GM12878 (cell line): ENCODE measurements around the gene CDKN1C. TPM values are rescaled to one million over a fixed set of nuclear protein-coding genes. Genes with fewer than 3 reads are reported as not detected.

Experiments used
- ATAC-seq: fragments of 200-7000 bp; cut with Tn5 transposase; 3 replicates; pipeline ENCODE4 v1.9.1; 2020; ENCODE audit warnings: mild to moderate bottlenecking, moderate library complexity
- BruUV-seq: library from RNA; stranded (reverse); fragments of 400-500 nt; replicated peaks from 2 replicates; lab custom pipeline; 2021; lab: Mats Ljungman, UMichigan
- CTCF ChIA-PET: fragments of 300-600 bp; sonication (Branson Sonifier 250); formaldehyde crosslinking; extraction: SDS; loops from one replicate; lab custom pipeline; 2021; ENCODE audit warnings: inconsistent platforms; lab: Yijun Ruan, JAX
- POLR2A ChIA-PET: fragments of 350-600 bp; formaldehyde crosslinking; extraction: SDS; loops from one replicate; lab custom pipeline; 2021; ENCODE audit warnings: inconsistent platforms; lab: Charles Lee
- RAD21 ChIA-PET: fragments of 300-600 bp; sonication (Branson Sonifier 250); formaldehyde crosslinking; loops from one replicate; lab custom pipeline; 2023; ENCODE audit warnings: antibody characterized with exemption; ENCODE audit not compliant: unreplicated experiment; lab: Charles Lee
- SMC1A ChIA-PET: fragments of 300-600 bp; sonication (Branson Sonifier 250); formaldehyde crosslinking; loops from one replicate; lab custom pipeline; 2023; ENCODE audit not compliant: unreplicated experiment, uncharacterized antibody; lab: Charles Lee
- DNase-seq: peaks from one replicate; pipeline ENCODE4 v3.0.0-alpha.2; 2011; ENCODE audit warnings: low read depth, low spot score
- FAIRE-seq: peaks from 3 replicates; lab custom pipeline; 2011; peaks lifted over from hg19 to GRCh38; lab: Jason Lieb, UNC
- H2AFZ ChIP-seq: 2 replicates; pipeline ENCODE4 v1.6.0; 2011; ENCODE audit warnings: low read depth, low read length, control low read depth; ENCODE audit not compliant: control insufficient read depth
- H3K27ac ChIP-seq: 2 replicates; pipeline ENCODE4 v1.5.1; 2011; ENCODE audit warnings: control low read depth; ENCODE audit not compliant: control insufficient read depth, insufficient read depth
- H3K27me3 ChIP-seq, 2 experiments: replicated peaks in 1 of 2; 2 replicates each; pipeline versions ENCODE4 v1.6.0 to v1.6.1; 2011; ENCODE audit warnings: low read length in 1 of 2; ENCODE audit not compliant: control insufficient read depth in 2 of 2, insufficient read depth in 2 of 2
- H3K36me3 ChIP-seq, 2 experiments: 2 replicates each; pipeline ENCODE4 v1.5.1; 2011; ENCODE audit warnings: low read length in 1 of 2; ENCODE audit not compliant: control insufficient read depth in 2 of 2, insufficient read depth in 2 of 2
- H3K4me1 ChIP-seq: 2 replicates; pipeline ENCODE4 v1.6.1; 2011; ENCODE audit warnings: mild to moderate bottlenecking, low read length, moderate library complexity, mixed read lengths; ENCODE audit not compliant: control insufficient read depth, insufficient read depth
- H3K4me2 ChIP-seq: 2 replicates; pipeline ENCODE4 v1.6.0; 2011; ENCODE audit warnings: control low read depth; ENCODE audit not compliant: control insufficient read depth, insufficient read depth
- H3K4me3 ChIP-seq: fragments of 200-600 bp; sonication (generic); 2 replicates; pipeline ENCODE4 v1.5.1; 2016
- H3K79me2 ChIP-seq: 2 replicates; pipeline ENCODE4 v1.6.0; 2011; ENCODE audit warnings: low read length; ENCODE audit not compliant: control insufficient read depth, insufficient read depth
- H3K9ac ChIP-seq: 2 replicates; pipeline ENCODE4 v1.8.0; 2011; ENCODE audit warnings: low read length, control low read depth, mixed read lengths; ENCODE audit not compliant: control insufficient read depth, insufficient read depth
- H3K9me3 ChIP-seq: replicated peaks from 3 replicates; pipeline ENCODE4 v1.5.1; 2011; ENCODE audit warnings: mild to moderate bottlenecking, low read length; ENCODE audit not compliant: control insufficient read depth, insufficient read depth
- H4K20me1 ChIP-seq: 2 replicates; pipeline ENCODE4 v1.6.0; 2011; ENCODE audit not compliant: control insufficient read depth, insufficient read depth
- CHD2 ChIP-seq: IDR thresholded peaks from 2 replicates; pipeline ENCODE4 v1.6.1; 2011; ENCODE audit warnings: low read depth, low read length, improper control_type of control experiment, borderline replicate concordance
- EED ChIP-seq: sonication (generic); IDR thresholded peaks from 2 replicates; pipeline ENCODE4 v1.6.1; 2016; ENCODE audit warnings: antibody characterized with exemption, low read depth
- EZH2 ChIP-seq: IDR thresholded peaks from 2 replicates; pipeline ENCODE4 v1.6.1; 2012; ENCODE audit warnings: low read depth, mild to moderate bottlenecking, control low read depth, inconsistent platforms, low read length, borderline replicate concordance; ENCODE audit not compliant: control insufficient read depth
- HSF1 ChIP-seq: fragments of 150-350 bp; IDR thresholded peaks from 2 replicates; pipeline ENCODE4 v1.6.1; 2014; ENCODE audit warnings: mild to moderate bottlenecking, low read depth, low read length
- JUNB ChIP-seq: IDR thresholded peaks from 2 replicates; pipeline ENCODE4 v1.6.1; 2016; ENCODE audit warnings: antibody characterized with exemption, mild to moderate bottlenecking
- MTA3 ChIP-seq: IDR thresholded peaks from 2 replicates; pipeline ENCODE4 v1.6.1; 2012; ENCODE audit warnings: low read length, inconsistent platforms, borderline replicate concordance
- NR2C1 ChIP-seq: fragments of 450-650 bp; IDR thresholded peaks from 2 replicates; pipeline ENCODE4 v1.6.1; 2017; ENCODE audit warnings: antibody characterized with exemption, mild to moderate bottlenecking, moderate library complexity
- NR2C2 ChIP-seq: IDR thresholded peaks from 2 replicates; pipeline ENCODE4 v1.6.1; 2011; ENCODE audit warnings: borderline replicate concordance, low read depth; ENCODE audit not compliant: control insufficient read depth, insufficient read length
- POLR2AphosphoS5 ChIP-seq: IDR thresholded peaks from 2 replicates; pipeline ENCODE4 v1.6.1; 2011; ENCODE audit warnings: mild to moderate bottlenecking, low read length, inconsistent platforms
- USF1 ChIP-seq: IDR thresholded peaks from 2 replicates; pipeline ENCODE4 v1.6.1; 2011; ENCODE audit warnings: borderline replicate concordance, low read depth, mild to moderate bottlenecking, moderate library complexity, mixed read lengths, low read length; ENCODE audit not compliant: insufficient read depth; ENCODE audit errors: extremely low read length
- WRNIP1 ChIP-seq: IDR thresholded peaks from 2 replicates; pipeline ENCODE4 v1.6.1; 2011; ENCODE audit warnings: low read depth, low read length, improper control_type of control experiment, borderline replicate concordance
- YY1 ChIP-seq: IDR thresholded peaks from 2 replicates; pipeline ENCODE4 v1.6.1; 2011; ENCODE audit warnings: low read depth, mild to moderate bottlenecking, low read length
- WGBS: methylation state at CpG from one replicate; pipeline ENCODE4 v1.1.6; 2016; ENCODE audit warnings: low lambda C conversion rate; ENCODE audit not compliant: insufficient replicate concordance, insufficient coverage; ENCODE audit errors: missing lambda C conversion rate; 5-methylcytosine and 5-hydroxymethylcytosine counted together
- in situ Hi-C: fragments of 300-500 bp; cut with MboI; formaldehyde crosslinking; loops from 9 replicates; pipeline ENCODE4 v1.14.3; 2018; ENCODE audit warnings: mixed read lengths
- intact Hi-C: fragments of 100-400 bp; cut with micrococcal nuclease; formaldehyde crosslinking; loops from one replicate; pipeline ENCODE4 v1.14.2; 2022; ENCODE audit not compliant: unreplicated experiment
- polyA plus RNA-seq, 11 experiments: library from polyadenylated mRNA; depleted of rRNA in 4 of 11; unstranded in 6 of 11; stranded (reverse) in 5 of 11; fragments of >200 nt; fragmentation: Nextera tagmentation in 4 of 11; fragmentation: Illumina TruSeq in 1 of 11; extraction: Ambion mirVana in 4 of 11; extraction: Trizol in 1 of 11; gene quantifications; 1 replicate in 1 of 11; 2 replicates in 10 of 11; pipeline versions ENCODE4 v1.2.1 to v1.2.3, GENCODE V29; 2011 to 2016; ENCODE audit warnings: inconsistent platforms in 2 of 11, missing spikeins in 2 of 11, low read depth in 1 of 11
- total RNA-seq, 4 experiments: library from RNA; depleted of rRNA in 3 of 4; stranded (reverse); fragments of >200 nt in 3 of 4; fragmentation: Illumina TruSeq in 1 of 4; extraction: Trizol in 1 of 4; gene quantifications; 2 replicates each; pipeline versions ENCODE4 v1.2.1 to v1.2.3, GENCODE V29; 2013 to 2021
- TF ChIP-seq, protein P1 (sequence below): IDR thresholded peaks from 2 replicates; pipeline ENCODE4 v1.6.1; 2012; ENCODE audit warnings: low read depth, low read length, improper control_type of control experiment
- TF ChIP-seq, protein P2 (sequence below): fragments of 450-650 bp; formaldehyde crosslinking; IDR thresholded peaks from 2 replicates; pipeline ENCODE4 v1.4.0; 2022; ENCODE audit warnings: mild to moderate bottlenecking, moderate library complexity

Gene CDKN1C
- total and polyA plus RNA-seq, 10 of the 15 experiments (the other 5 are each of a cell fraction or from before 2014, with no cell fraction given): 0.05 to 0.21 (median 0.14) TPM; not detected in 7

- TF ChIP-seq NR2C1: no peak
- TF ChIP-seq WRNIP1: no peak
- no peak for TF ChIP-seq EED
- TF ChIP-seq, protein P1, sequence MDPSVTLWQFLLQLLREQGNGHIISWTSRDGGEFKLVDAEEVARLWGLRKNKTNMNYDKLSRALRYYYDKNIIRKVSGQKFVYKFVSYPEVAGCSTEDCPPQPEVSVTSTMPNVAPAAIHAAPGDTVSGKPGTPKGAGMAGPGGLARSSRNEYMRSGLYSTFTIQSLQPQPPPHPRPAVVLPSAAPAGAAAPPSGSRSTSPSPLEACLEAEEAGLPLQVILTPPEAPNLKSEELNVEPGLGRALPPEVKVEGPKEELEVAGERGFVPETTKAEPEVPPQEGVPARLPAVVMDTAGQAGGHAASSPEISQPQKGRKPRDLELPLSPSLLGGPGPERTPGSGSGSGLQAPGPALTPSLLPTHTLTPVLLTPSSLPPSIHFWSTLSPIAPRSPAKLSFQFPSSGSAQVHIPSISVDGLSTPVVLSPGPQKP: no peak
- no peak for TF ChIP-seq JUNB
- TF ChIP-seq, all 136 proteins: peak for 0
Observed at GRCh38 chr11:2842876-2843275, 42.7 kb downstream of the CDKN1C start (continued).

DNA sequence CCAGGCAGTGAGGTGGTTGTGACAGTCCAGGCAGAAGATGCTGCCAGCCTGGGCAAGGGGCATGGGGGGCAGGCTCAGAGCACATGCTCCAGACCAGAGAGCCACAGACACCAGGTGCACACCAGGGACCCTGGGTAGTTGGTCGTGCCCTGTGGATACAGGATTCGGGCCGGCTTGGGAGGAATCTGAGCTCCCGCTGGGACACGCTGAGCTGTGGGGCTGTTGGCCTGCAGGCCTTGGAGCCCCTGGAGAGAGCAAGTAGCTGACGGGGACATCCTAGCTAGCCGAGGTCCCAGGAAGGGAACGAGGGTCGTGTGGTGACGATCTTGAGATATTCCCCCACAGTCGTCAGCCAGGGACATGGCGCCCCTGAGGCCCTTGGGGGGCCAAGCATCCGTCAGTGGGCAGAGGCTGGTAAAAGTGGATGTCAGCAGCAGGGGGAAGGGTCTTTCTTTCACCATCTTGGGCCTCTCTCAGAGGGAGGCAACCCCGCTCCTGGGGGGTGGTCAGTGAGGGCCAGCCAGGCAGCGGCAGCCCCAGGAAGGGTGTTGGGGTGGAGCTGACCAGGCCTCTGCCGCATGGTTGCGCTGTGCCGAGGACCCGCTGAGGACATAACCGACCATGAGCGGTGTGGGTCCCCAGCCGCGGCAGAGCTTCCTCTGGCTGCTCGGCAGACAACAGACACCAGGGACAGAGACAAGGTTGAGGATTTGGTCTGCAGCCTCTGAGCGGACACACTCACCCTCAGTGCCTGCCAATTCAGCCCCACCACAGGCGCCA, 44.0 kb downstream of the CDKN1C start:
- Histone ChIP-seq H2AFZ (no peak overlapping the region), H3K27me3 (no peaks in the 10 kb centered on the region), H3K9me3 (no peaks in the 10 kb centered on the region), H3K4me3 (no peak overlapping the region), H3K4me1 (no peaks in the 10 kb centered on the region), H3K9ac (no peak overlapping the region), H3K79me2 (no peaks in the 10 kb centered on the region), H4K20me1 (no peaks in the 10 kb centered on the region), H3K36me3 (no peaks in the 10 kb centered on the region), H3K27ac (no peak overlapping the region), H3K4me2 (no peak overlapping the region)
- ChIA-PET POLR2A (no interaction called here), SMC1A (no interaction called here), RAD21 (no interaction called here), CTCF (no interaction called here)
- intact Hi-C loops: no loop called here
- no TSS peak for BruUV-seq
- ATAC-seq: no peak
- in situ Hi-C loops: no loop called here
- 46% methylated on average over 26 of the region's 26 CpGs for WGBS
- DNase-seq: no peak
- FAIRE-seq: no peak
- TF ChIP-seq USF1: no peak
- TF ChIP-seq, protein P2, sequence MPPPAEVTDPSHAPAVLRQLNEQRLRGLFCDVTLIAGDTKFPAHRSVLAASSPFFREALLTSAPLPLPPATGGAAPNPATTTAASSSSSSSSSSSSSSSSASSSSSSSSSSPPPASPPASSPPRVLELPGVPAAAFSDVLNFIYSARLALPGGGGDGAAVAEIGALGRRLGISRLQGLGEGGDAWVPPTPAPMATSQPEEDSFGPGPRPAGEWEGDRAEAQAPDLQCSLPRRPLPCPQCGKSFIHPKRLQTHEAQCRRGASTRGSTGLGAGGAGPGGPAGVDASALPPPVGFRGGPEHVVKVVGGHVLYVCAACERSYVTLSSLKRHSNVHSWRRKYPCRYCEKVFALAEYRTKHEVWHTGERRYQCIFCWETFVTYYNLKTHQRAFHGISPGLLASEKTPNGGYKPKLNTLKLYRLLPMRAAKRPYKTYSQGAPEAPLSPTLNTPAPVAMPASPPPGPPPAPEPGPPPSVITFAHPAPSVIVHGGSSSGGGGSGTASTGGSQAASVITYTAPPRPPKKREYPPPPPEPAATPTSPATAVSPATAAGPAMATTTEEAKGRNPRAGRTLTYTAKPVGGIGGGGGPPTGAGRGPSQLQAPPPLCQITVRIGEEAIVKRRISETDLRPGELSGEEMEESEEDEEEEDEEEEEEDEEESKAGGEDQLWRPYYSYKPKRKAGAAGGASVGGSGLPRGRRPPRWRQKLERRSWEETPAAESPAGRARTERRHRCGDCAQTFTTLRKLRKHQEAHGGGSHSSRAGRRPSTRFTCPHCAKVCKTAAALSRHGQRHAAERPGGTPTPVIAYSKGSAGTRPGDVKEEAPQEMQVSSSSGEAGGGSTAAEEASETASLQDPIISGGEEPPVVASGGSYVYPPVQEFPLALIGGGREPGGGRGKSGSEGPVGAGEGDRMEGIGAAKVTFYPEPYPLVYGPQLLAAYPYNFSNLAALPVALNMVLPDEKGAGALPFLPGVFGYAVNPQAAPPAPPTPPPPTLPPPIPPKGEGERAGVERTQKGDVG (CRISPR knock-in tag): no peak
- no peak for TF ChIP-seq HSF1
- TF ChIP-seq CHD2: no peak
- no peak for TF ChIP-seq EZH2
- no peak for TF ChIP-seq NR2C2
- no peak for TF ChIP-seq NR2C1
- TF ChIP-seq POLR2AphosphoS5: no peak
- TF ChIP-seq MTA3: no peak
- no peak for TF ChIP-seq YY1
